ENCODE data around the gene MED31.

MED31 gene

DNA sequence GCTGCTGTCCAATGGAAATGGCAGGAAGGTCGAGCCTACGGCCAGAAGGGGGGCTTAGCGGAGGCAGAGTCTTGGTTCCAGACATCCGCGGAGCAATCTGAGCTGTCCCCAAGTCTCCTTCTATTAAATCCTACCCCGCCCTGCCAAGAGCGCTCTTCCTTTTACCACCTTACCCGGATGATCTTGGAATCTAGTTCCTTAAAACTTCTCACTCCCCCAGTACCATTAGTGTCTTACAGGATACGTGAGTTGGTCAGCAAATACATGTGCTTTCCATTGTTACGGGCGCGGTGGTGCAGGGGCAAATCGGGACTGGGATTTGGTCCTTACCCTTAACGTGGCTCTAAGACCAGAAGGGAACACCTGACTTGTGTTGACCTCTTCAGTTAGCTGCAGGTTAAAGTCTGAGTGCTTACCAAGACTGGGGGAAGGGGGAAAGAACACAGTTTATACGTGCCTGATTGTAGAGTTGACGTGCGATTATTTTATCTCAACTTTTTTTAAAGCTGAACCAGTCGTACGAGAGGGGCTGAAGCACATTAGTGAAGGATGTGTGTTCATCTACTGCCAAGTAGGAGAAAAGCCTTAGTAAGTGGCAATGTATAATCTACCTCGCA lies 10.1 kb downstream of the MED31 start:
- DNase-seq (ENCODE audit: low read depth): no peak
- TF ChIP-seq, protein P1, sequence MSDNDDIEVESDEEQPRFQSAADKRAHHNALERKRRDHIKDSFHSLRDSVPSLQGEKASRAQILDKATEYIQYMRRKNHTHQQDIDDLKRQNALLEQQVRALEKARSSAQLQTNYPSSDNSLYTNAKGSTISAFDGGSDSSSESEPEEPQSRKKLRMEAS (IDR thresholded peaks at IDR 0.05; ENCODE audit: low read depth, low read length): peak; percentile 76
- no peak for TF ChIP-seq POLR2A (IDR thresholded peaks at IDR 0.05; ENCODE audit: extremely low read depth, insufficient read length)
- 0 out of 2 replicates have a peak, but pooled peaks have one; percentile 47 for TF ChIP-seq MYC (IDR thresholded peaks at IDR 0.05; ENCODE audit: low read depth, low read length)
- TF ChIP-seq, protein P2, sequence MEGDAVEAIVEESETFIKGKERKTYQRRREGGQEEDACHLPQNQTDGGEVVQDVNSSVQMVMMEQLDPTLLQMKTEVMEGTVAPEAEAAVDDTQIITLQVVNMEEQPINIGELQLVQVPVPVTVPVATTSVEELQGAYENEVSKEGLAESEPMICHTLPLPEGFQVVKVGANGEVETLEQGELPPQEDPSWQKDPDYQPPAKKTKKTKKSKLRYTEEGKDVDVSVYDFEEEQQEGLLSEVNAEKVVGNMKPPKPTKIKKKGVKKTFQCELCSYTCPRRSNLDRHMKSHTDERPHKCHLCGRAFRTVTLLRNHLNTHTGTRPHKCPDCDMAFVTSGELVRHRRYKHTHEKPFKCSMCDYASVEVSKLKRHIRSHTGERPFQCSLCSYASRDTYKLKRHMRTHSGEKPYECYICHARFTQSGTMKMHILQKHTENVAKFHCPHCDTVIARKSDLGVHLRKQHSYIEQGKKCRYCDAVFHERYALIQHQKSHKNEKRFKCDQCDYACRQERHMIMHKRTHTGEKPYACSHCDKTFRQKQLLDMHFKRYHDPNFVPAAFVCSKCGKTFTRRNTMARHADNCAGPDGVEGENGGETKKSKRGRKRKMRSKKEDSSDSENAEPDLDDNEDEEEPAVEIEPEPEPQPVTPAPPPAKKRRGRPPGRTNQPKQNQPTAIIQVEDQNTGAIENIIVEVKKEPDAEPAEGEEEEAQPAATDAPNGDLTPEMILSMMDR (IDR thresholded peaks at IDR 0.05; ENCODE audit: low read depth, low read length): no peak

DNA sequence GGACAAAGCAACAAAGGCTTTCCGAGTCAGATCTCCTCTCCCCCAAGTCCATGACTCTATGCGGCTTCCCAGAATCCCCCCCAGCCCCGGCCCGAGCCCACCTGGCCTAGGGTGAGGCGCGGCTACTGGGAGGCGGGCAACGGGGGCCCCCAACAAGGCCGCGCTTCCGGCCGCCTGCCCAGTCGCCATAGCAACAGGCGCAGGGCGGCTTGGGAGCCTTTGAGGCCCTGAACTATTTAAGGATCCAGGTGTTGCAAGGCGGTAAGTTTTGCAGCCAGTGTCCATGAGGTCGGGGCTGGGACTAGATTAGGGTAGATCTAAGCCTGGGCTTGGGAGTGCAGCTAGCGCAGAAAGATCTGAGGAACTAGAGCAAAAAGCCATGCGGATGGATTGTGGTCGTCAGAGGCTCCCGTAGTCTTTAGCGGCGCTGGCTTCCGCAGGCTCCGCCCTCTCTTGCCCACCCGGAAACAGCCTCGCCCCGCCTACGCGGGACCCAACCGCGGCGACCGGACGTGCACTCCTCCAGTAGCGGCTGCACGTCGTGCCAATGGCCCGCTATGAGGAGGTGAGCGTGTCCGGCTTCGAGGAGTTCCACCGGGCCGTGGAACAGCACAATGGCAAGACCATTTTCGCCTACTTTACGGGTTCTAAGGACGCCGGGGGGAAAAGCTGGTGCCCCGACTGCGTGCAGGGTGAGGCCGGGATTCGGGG lies 10.7 kb downstream of the MED31 start, which contains the start of the genes KIAA0753 and TXNDC17:
Gene KIAA0753 (minus strand): TSS at position 176 of the 711 bp plus-strand sequence. CDS start 5,608 bp downstream, outside the sequence.
Gene TXNDC17 (plus strand): TSS at position 525 of the 711 bp plus-strand sequence. CDS start 23 bp downstream, at position 548.
- H3K4me3 ChIP-seq (ENCODE audit: low read depth, low read length): peak within 1 kb of the TSS; percentile 90
- TF ChIP-seq POLR2A (IDR thresholded peaks at IDR 0.05; ENCODE audit: extremely low read depth, insufficient read length) (peak; percentile 79), MYC (IDR thresholded peaks at IDR 0.05; ENCODE audit: low read depth, low read length) (peak; percentile 47; the same call in 1 of the 2 replicates)
- TF ChIP-seq, protein P2 (IDR thresholded peaks at IDR 0.05; ENCODE audit: low read depth, low read length): no peak
- TF ChIP-seq, protein P1 (IDR thresholded peaks at IDR 0.05; ENCODE audit: low read depth, low read length): peak; percentile 23; the same call in 1 of the 2 replicates
- DNase-seq (ENCODE audit: low read depth): peak; percentile 91

More for the DNA sequence above, 10.1 kb downstream of the MED31 start:
- H3K4me3 ChIP-seq (ENCODE audit: low read depth, low read length): peak overlapping the region; percentile 90

DNA sequence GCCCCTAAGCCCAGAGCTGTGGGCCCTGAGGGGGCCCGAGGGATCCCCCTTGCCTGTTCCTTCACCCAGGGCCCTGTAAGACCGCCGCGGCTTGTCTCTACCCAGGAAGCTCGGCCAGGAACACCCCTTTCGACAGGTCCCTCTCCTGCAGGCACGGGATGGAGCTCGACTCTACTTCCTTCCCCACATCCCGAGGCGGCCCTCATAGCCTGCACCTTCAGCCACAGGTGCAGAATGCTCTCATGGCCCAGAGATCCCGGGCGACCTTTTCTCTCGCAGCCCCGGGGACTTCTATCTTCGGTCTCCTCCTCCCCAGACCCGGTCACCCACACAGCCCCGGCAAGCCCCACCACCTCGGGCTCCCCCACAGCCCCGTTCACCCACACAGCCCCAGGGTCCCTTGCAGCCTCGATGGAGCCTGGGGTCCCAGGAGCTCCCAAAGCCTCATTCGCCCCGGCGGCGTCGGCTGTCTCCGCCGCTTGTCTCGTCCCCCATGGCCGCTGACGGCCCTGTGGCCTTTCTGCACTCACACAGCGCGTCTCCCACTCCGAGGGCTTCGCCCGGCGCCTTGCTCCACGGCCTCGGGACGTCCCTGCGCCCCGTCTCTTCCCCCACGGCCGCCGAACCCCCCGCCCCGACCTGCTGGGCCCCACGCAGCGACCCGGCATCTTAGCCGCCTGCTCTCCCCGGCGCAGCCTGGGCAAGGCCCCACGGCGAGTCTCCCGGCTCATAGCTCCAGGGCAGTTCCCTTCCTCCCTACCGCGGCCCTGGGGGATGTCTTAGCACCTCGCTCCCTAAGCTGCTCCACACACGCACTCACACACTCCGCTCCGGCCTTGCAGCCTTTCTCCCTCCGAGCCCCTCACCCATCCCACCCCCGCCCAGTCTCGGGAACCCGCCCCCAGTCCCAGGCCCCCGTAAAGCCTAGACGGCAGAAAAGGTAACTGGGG lies 11.5 kb downstream of the MED31 start:
- DNase-seq (ENCODE audit: low read depth): peak; percentile 55
- TF ChIP-seq POLR2A (IDR thresholded peaks at IDR 0.05; ENCODE audit: extremely low read depth, insufficient read length) (no peak), MYC (IDR thresholded peaks at IDR 0.05; ENCODE audit: low read depth, low read length) (no peak)
- TF ChIP-seq, protein P2 (IDR thresholded peaks at IDR 0.05; ENCODE audit: low read depth, low read length): no peak
- TF ChIP-seq, protein P1 (IDR thresholded peaks at IDR 0.05; ENCODE audit: low read depth, low read length): no peak
- H3K4me3 ChIP-seq (ENCODE audit: low read depth, low read length): peak overlapping the region; percentile 90

DNA sequence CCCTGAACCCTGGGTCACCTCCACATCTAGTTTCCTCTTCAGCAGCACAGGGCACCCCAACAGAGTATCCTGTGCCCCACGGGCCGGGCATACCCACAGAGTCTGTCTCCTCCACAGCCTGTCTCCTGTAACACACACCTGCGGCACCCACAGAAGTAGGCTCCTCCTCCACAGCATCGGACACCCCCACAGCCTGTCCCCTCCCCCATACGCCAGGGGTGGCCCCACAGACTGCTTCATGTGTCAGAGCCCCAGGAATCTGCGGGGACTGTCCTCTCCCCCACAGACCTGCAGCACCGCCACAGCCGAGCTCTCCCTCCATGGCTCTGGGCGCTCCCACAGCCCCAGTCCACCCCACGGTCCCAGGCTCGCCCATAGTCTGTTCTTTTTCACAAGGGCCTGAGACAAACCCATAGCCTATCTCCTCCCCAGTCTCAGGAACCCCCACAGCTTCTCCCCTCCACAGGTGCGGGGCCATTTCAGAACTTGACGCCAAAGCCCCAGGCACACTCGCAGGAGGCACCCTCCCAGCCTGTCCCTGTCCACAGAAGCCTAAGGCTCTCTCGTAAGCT lies 12.3 kb downstream of the MED31 start:
- DNase-seq (ENCODE audit: low read depth): no peak
- TF ChIP-seq, protein P2 (IDR thresholded peaks at IDR 0.05; ENCODE audit: low read depth, low read length): no peak
- TF ChIP-seq POLR2A (IDR thresholded peaks at IDR 0.05; ENCODE audit: extremely low read depth, insufficient read length) (no peak), MYC (IDR thresholded peaks at IDR 0.05; ENCODE audit: low read depth, low read length) (no peak)
- TF ChIP-seq, protein P1 (IDR thresholded peaks at IDR 0.05; ENCODE audit: low read depth, low read length): no peak
- peak overlapping the region; percentile 90 for H3K4me3 ChIP-seq (ENCODE audit: low read depth, low read length)
